CD4-positive, alpha-beta T cell (primary cell): ENCODE measurements around the gene CDK6. TPM values are rescaled to one million over a fixed set of nuclear protein-coding genes. Genes with fewer than 3 reads are reported as not detected.

ENCODE experiments used
- ATAC-seq: fragments of 200-7000 bp; cut with Tn5 transposase; one replicate; pipeline ENCODE4 v1.10.0; 2022; ENCODE audit warnings: mild to moderate bottlenecking; ENCODE audit not compliant: poor library complexity
- CTCF ChIA-PET: fragments of 350-600 bp; sonication (Branson Sonifier 250); formaldehyde crosslinking; loops from one replicate; lab custom pipeline; 2021; ENCODE audit warnings: antibody characterized with exemption, inconsistent platforms; lab: Charles Lee
- POLR2A ChIA-PET: fragments of 350-600 bp; sonication (Branson Sonifier 250); formaldehyde crosslinking; loops from one replicate; lab custom pipeline; 2021; ENCODE audit warnings: antibody characterized with exemption, inconsistent platforms; lab: Charles Lee
- DNase-seq, 14 experiments: peaks; one replicate each; pipeline ENCODE4 v3.0.0-alpha.2; 2013 to 2020; ENCODE audit warnings: mixed read lengths in 2 of 14
- H3K27ac ChIP-seq, 2 donors: one replicate each; pipeline versions ENCODE4 v1.5.1 to v1.7.0; 2013; ENCODE audit warnings: low read length in 2 of 2, low read depth in 1 of 2, mild to moderate bottlenecking in 1 of 2
- H3K27me3 ChIP-seq, 2 experiments: 1 replicate in 1 of 2; 2 replicates in 1 of 2; pipeline versions ENCODE4 v1.6.1 to v1.7.0; 2013; ENCODE audit warnings: low read length in 2 of 2, control low read depth in 1 of 2, mild to moderate bottlenecking in 1 of 2, moderate library complexity in 1 of 2; ENCODE audit not compliant: insufficient read depth in 2 of 2, control insufficient read depth in 1 of 2
- H3K36me3 ChIP-seq: one replicate; pipeline ENCODE4 v1.6.1; 2013; ENCODE audit warnings: low read length, control low read depth; ENCODE audit not compliant: insufficient read depth
- H3K4me1 ChIP-seq: one replicate; pipeline ENCODE4 v1.6.1; 2013; ENCODE audit warnings: low read length, control low read depth; ENCODE audit not compliant: insufficient read depth
- H3K4me3 ChIP-seq: one replicate; pipeline ENCODE4 v1.5.1; 2013; ENCODE audit warnings: mild to moderate bottlenecking, low read length, moderate library complexity
- H3K9me3 ChIP-seq, 2 experiments: 1 replicate in 1 of 2; 2 replicates in 1 of 2; pipeline versions ENCODE4 v1.6.1 to v1.7.0; 2013; ENCODE audit warnings: low read length in 2 of 2, mild to moderate bottlenecking in 2 of 2, control low read depth in 1 of 2, moderate library complexity in 1 of 2; ENCODE audit not compliant: control insufficient read depth in 1 of 2, insufficient read depth in 1 of 2
- H3K27ac Mint-ChIP-seq: one replicate; pipeline ENCODE4 v1.8.0; 2020; ENCODE audit warnings: mixed read lengths
- H3K27me3 Mint-ChIP-seq: one replicate; pipeline ENCODE4 v1.8.0; 2021; ENCODE audit warnings: mixed read lengths
- H3K36me3 Mint-ChIP-seq: one replicate; pipeline ENCODE4 v1.8.0; 2021; ENCODE audit warnings: low read depth, mixed read lengths
- H3K4me1 Mint-ChIP-seq: one replicate; pipeline ENCODE4 v1.8.0; 2021; ENCODE audit warnings: low read depth, mixed read lengths
- H3K4me3 Mint-ChIP-seq: one replicate; pipeline ENCODE4 v1.8.0; 2020; ENCODE audit warnings: mild to moderate bottlenecking, mixed read lengths
- H3K9me3 Mint-ChIP-seq: one replicate; pipeline ENCODE4 v1.8.0; 2020; ENCODE audit warnings: mixed read lengths
- CTCF ChIP-seq: fragments of 200-600 bp; IDR thresholded peaks from one replicate; pipeline ENCODE4 v1.8.0; 2022; ENCODE audit warnings: antibody characterized with exemption, mild to moderate bottlenecking
- intact Hi-C, 2 experiments: fragments of 100-400 bp; cut with DNase I in 1 of 2; cut with micrococcal nuclease in 1 of 2; formaldehyde crosslinking; loops; one replicate each; pipeline versions ENCODE4 v1.15.1 to v1.9.0; 2023 to 2025; cut with DNase I, micrococcal nuclease
- total RNA-seq, 174 experiments: library from RNA in 2 of 174; stranded (reverse) in 2 of 174; gene quantifications; one replicate each; pipeline ENCODE4 v1.2.3 and lab custom pipeline; 2021 to 2026

Gene CDK6
- total RNA-seq, 2 experiments from 2014 or later = 13.0 to 13.7 TPM

- no peaks in the 10 kb centered on the region for H3K27me3 ChIP-seq
- H3K27ac Mint-ChIP-seq = no peak overlapping the region
- H3K4me3 Mint-ChIP-seq = no peak overlapping the region
- no peak overlapping the region for H3K4me3 ChIP-seq
- POLR2A ChIA-PET = no interaction called here
- no peaks in the 10 kb centered on the region for H3K36me3 Mint-ChIP-seq
- H3K9me3 Mint-ChIP-seq = no peaks in the 10 kb centered on the region
- TF ChIP-seq CTCF = no peak
- intact Hi-C loops = no loop called here
- DNase-seq (no peak), ATAC-seq (no peak)
- CTCF ChIA-PET = interaction anchor here (0.8 to 1.2 kb wide), 4 partner anchors 14 to 308 kb away, joined by 3 read pairs; no protein-coding TSS in a partner anchor
- H3K27me3 Mint-ChIP-seq = no peaks in the 10 kb centered on the region
- no peaks in the 10 kb centered on the region for H3K9me3 ChIP-seq
- peaks cover 11% of the 10 kb centered on the region for H3K4me1 Mint-ChIP-seq
- H3K27ac ChIP-seq = no peak overlapping the region
- H3K4me1 ChIP-seq = no peaks in the 10 kb centered on the region
- no peaks in the 10 kb centered on the region for H3K36me3 ChIP-seq
Observed at GRCh38 chr7:92697414-92697813, 139.0 kb downstream of the CDK6 start.

- ChIA-PET POLR2A (no interaction called here), CTCF (interaction anchor here (1.0 kb wide), 1 partner anchor 309 kb away, joined by 3 read pairs; no protein-coding TSS in a partner anchor)
- Histone ChIP-seq H3K36me3 (no peaks in the 10 kb centered on the region), H3K4me3 (no peak overlapping the region), H3K4me1 (no peaks in the 10 kb centered on the region), H3K27me3 (no peaks in the 10 kb centered on the region), H3K27ac (no peak overlapping the region), H3K9me3 (no peaks in the 10 kb centered on the region)
- ATAC-seq (no peak), DNase-seq (no peak)
- Mint-ChIP-seq H3K27ac (no peak overlapping the region), H3K36me3 (no peaks in the 10 kb centered on the region), H3K9me3 (no peaks in the 10 kb centered on the region), H3K4me3 (no peak overlapping the region), H3K27me3 (no peaks in the 10 kb centered on the region), H3K4me1 (peaks cover 11% of the 10 kb centered on the region)
- no peak for TF ChIP-seq CTCF
- intact Hi-C loops = no loop called here
Observed at GRCh38 chr7:92697012-92697411, 139.4 kb downstream of the CDK6 start.

- Mint-ChIP-seq H3K4me3 (no peak overlapping the region), H3K9me3 (no peaks in the 10 kb centered on the region), H3K36me3 (no peaks in the 10 kb centered on the region), H3K27me3 (no peaks in the 10 kb centered on the region), H3K27ac (no peak overlapping the region), H3K4me1 (peaks cover 14% of the 10 kb centered on the region)
- Histone ChIP-seq H3K36me3 (no peaks in the 10 kb centered on the region), H3K4me1 (no peaks in the 10 kb centered on the region), H3K4me3 (no peak overlapping the region), H3K27ac (no peak overlapping the region), H3K27me3 (no peaks in the 10 kb centered on the region), H3K9me3 (no peaks in the 10 kb centered on the region)
- intact Hi-C loops = no loop called here
- ChIA-PET CTCF (no interaction called here), POLR2A (no interaction called here)
- DNase-seq (no peak), ATAC-seq (no peak)
- TF ChIP-seq CTCF = no peak
Observed at GRCh38 chr7:92696584-92696983, 139.8 kb downstream of the CDK6 start.
